GM21528 (cell line): ENCODE measurements around the gene ARPP21.

ENCODE experiments used
- ATAC-seq: cut with Tn5 transposase; IDR thresholded peaks from one replicate; pipeline ENCODE4 v1.9.1; 2021; ENCODE audit warnings: mild to moderate bottlenecking, moderate library complexity; ENCODE audit not compliant: unreplicated experiment, low FRiP score

Gene ARPP21

DNA sequence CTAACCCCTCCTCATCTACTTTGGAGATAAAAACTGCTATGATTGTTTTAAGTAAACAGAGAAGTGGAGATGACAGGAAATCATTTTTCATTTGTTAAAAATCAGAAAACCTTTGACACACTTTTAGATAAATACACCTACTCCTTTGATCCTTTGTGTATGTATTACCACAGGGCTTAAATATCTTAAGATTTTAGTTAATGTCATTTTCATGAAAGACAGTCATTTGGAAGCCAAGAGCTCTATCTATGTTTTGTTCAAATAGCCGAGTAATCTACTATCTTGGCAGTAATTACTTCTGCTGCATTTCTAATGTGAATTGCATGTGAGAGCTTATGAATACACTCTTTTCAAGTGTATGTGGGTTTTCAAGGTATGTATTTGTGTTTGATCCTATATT is 2.0 kb downstream of the ARPP21 start:
- no peak for ATAC-seq

DNA sequence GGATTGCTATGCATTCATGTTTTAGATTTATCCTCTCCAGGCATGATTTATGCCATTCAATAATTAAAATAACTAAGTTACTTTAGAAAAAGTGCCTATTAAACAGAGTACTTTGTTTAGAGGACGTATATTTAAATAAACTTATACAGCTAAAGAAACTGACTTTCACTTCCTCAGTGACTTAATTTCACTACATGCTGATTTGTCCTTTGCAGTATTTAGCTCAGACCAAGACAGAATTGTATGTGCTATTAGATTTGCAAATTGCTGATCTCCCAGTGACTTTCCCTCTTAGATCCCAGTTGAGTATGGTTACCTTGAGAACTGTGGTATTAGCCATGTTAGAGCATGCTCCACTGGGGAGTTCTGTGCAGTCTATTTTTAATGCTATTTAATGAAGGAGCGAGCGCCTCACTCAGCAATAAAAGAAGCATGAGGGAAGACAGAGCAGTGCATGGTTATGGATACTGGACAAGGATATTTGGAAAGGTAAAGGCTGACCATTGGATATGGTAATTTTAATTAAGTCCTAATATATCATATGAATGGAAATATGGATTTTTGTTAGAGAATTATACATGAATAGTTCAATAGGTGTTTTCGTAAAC is 2.7 kb downstream of the ARPP21 start:
- ATAC-seq = no peak

DNA sequence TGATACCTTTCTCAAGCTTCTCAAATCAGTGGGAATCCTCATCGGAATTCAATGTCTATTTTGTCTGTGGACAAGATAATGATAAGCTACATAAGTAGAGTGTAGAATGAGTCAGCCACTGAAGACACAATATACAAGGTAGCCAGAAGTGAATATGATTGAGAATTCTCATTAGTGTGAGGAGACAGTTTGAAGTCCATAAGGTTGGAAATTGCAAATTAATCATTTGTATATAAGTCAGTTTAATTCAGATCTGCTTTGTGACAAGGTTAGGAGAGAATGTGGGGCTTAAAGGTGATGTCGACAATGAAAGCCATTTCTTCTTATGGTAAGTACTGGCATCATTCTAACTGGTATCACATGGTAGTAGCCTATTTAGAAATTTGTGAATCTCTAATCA is 4.2 kb downstream of the ARPP21 start:
- ATAC-seq = no peak

DNA sequence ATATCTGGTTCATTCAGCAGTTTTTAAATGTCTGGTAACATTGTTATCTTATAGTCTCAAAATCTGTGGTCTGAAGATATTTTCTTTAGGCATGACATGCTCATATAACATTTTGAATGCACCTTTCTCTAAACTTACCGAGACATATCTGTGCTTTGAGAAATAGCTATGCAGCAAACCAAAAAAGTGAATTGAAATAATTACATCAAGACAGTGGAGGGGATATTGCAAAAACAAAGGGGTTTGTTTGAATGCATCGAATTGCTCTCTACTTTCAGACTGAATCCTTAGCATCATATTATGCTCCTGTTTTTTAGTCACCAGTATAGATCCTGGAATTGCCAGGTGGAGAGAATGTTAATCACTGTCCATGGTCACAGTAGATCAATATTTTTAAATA is 5.1 kb downstream of the ARPP21 start:
- ATAC-seq = no peak

DNA sequence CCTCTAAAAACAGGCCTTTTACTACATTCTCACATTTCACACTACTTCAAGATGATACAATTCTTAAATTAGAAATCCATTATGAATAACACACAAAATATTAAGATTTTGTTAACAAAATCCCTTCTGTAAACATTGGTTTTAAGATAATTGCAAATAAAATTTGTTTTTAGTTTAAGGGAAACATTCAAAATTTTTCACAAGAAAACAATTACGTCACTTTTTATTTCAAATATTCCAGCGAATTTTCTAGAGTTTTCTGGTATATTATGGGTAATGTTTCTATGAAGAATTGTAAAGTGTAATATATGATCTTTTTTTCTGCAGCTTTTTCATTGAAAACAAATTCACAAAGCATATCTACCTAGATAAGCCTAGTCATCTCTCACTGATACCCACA is 5.9 kb downstream of the ARPP21 start:
- no peak for ATAC-seq

DNA sequence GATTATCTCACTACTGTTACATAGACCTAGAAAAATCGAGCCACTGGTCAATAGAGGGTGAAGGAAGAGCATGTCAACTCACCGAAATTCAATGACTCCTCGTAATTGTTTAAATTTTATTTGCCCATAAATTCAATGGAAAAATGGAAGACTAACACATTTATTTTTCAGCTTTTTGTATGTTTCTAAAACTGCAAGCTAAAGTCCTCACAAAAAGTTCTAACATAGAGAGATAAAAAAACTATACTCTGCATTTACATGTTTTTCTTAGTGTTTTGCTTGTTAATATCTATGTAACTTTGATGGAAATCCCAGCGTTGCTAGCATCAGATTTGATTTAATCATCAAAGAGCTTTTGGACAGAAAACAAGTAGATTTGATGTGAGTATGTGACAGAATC is 6.8 kb downstream of the ARPP21 start:
- no peak for ATAC-seq

DNA sequence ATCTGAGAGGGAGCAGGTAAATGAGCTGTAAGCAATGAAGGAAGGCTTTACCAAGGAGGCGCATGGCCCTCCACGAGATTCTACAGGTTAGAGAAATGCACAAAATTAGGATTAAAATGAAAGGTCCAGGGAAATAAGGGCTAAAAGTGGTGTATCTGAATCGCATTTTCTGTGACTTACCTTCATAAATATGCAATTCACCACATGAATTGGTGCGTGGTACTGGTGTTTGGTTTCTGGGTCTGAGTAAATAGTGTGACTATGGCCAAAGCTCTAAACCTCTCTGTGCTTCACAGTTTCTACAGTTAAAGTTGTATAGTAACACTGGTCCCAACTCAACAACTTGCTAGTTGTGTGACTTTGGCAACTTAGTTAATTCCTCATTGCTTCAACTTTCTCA is 8.1 kb downstream of the ARPP21 start:
- ATAC-seq = no peak

DNA sequence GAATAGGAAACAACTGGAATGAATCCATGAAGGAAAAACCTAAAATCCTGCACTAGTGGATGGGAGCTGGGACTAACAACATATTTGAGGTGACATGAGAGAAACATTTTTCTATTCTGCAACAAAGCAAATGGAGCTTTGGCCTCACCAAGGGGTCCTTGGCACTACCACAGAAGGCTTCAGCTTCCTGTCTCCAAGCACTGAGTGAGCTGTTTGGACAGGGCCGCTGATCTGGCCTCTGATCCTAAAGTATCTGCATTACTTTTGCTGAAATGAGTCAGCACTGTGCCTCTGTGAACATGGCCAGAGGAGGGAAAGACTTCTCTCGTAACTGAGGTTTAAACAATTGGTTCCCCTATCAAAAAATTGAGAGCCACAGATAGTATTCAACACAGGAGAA is 9.0 kb downstream of the ARPP21 start:
- no peak for ATAC-seq

DNA sequence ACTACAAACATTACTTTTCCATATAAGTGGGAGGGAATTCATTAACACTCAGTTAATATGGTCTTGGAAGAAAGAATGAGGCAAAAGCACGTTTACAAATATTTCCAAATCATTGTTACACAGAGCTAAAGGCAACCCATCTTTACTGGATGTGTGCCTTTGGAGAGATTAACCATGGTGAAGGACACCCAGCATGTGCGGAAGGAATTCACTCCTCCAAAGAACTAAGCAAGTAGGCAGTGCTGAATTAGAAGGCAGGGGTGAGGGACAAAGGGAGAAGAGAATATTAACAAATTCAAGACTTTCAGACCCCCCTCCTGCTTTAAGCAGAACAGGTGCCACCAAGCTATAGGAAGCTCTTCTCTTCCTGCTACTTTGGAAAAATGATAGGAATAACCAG is 10.1 kb downstream of the ARPP21 start:
- ATAC-seq = no peak

DNA sequence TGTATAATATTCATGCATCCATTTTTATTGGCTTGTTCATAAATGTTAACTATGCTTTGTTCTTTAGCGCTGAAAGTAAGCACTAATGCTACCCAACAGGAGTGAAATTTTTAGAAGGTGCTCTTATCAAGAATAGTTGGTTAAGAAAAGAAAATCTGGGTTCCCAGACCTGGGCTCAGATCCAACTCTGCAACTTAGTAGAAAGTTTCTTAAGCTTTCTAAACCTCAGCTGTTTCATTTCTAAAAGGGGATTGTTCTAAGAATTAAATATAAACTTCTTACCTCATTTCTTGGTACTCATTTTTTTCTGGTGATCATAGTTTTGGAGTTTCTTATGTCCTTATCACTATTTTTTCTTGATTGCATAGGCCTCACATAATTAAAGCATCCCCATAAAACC is 12.1 kb downstream of the ARPP21 start:
- ATAC-seq = no peak

DNA sequence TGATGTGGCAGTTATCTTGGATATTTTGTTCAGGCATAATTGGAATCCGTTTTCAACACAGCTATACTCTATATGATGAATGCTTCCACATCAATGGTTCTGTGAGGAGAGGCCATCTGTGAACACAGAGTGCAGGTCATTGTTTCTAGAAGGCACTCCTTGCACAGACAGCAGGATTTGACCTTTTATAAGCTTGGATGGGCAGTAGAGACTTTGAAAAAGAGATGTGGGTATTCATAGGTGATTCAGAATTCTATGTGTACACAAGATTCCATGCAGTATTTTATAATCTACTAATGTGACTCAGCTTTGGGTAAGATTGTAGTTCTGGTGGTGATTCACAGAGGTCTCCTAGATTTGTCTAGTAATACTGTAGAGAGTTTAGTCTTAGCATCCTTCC is 12.5 kb downstream of the ARPP21 start:
- ATAC-seq = no peak

DNA sequence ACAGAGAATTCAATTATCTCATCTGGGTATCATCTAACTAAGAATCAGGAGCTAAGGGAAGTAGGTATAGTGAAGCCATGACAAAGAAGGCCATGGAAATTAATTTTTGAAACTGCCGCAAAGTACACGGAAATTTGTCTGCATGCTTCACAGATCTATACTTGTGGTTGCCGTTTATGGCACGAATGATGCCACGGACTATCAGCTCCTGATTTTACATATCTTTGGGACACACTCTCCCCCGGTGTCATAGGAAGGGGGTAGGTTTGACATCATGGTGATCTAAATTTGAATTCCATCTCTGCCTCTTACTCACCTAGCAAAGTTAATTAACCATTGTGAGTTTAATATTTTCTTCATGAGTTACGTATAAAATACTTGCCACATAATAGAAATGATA is 14.0 kb downstream of the ARPP21 start:
- no peak for ATAC-seq

DNA sequence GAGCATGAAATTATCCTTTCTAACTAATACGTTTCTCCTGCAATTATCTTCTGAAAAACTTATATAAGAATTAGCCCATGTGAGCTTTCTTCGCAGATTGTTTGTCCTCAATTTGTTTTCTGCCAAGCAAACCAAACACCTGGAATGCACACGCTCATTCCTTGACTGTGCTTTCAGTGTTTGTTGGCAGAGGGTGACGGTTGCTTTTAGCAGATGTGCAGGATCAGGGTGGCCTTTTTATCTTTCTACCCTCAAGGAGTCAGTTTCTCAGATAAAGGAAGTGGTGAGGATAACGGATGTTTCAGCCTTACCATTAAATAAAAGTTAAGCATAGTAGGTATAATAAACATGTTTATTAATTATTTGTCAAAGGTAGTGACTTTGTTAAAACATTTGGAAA is 15.2 kb downstream of the ARPP21 start:
- ATAC-seq = no peak

DNA sequence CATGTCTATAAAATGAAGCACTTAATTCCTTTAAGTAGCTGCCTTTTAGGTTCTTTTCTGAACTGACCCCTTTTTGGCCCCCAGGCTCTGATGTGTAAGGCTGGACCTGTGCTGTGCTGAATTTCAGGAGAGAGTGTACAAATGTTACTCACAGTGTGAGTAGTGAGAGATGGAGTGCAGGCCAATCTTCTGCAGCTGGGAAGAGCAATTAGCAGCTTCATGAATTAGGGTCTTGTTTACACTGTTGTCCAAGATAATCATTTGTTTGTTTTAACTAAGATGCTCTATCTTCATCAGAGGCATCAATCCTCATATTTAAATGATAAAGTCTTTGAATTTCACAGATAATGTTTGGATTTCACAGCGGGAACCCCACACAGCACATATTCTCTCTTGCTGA is 19.4 kb downstream of the ARPP21 start:
- no peak for ATAC-seq

DNA sequence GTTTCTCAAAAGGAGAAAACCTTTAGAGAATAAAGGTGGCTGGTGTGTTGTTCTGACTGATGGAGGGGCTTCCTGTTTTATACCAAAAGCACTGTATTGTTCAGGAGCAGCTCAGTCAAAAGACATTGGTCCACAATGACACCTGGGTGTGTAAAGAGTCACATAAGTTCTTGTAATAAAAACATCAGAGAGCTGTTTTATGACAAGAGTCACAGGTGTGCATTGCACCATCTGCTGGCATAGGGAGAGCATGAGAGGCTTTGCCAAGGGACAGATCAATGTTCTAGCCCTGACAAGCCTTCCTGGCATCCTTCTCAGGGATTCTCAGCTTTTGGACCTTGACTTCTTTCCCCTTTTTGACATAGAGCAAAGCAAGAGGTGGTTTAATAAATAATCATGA is 20.4 kb downstream of the ARPP21 start:
- ATAC-seq = no peak

DNA sequence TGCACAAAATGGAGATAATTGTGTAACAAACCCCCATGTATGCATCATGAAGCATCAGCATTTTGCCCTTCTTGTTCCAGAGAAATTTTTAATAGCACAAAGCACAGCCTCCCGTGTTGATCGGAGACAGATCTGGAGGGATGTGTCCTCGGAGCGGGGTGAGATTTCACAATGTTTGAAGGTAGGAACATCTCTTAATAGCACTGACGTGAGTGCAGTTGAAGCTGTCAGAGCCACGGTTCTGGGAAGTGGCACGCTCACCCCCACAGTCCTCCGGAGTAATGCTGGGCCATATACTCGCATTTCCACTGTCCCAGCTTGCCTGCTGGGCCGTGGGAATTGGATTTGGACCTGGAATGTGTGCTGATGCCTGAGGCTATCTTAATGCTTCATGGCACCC is 24.1 kb downstream of the ARPP21 start:
- ATAC-seq = no peak

DNA sequence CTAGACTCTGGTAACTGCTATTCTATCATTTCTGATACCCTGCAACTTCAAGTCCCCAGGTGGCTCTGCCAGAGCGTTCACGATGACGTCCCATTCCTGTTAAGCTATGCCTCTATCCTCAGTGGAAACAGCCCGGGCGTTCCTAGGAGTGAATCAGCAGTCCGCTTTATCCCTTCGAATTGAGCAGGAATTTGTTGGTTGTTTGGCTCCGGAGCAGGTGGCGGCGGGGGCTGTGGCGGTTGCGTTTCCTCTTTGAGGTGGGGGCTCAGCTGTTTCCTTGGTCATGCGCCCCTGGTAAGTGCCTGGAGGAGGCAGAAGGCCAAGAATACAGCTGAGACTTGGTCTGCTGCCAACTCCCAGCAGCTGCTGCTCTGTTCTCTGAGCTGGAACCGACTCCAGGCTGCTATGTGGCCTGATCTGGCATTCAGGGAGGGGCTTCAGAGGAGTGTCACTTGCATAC is 25.2 kb downstream of the ARPP21 start:
- no peak for ATAC-seq

DNA sequence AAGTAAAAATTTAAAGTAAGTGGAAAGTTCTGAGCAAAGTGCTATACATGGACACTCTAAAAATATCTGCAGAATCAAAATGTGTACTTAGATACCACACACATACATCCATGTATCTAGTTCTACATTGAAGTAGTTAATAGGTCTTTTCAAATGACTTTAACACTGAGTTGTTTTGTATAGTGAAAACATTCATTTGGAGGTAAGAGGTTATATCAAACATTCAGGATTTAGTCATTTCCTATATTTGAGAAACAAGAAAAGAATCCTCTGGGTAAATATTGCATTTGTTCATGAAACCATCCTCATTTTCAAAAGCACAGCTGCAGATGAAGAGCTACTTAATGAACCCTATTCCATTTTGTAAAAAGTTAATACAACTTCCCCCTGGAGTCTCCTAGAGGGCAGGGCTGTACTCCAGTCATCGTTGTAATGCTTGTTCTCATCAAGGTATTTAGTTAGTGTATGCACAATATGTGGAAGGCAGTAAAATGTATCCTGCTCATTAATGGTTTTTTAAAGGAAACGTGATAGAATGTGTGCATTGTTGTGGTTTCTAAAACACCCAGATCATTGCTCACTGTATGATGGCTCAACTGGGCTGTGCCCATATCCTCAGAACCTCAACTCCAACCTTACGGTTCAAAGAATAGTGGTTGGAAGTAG is 26.2 kb downstream of the ARPP21 start:
- ATAC-seq = no peak

DNA sequence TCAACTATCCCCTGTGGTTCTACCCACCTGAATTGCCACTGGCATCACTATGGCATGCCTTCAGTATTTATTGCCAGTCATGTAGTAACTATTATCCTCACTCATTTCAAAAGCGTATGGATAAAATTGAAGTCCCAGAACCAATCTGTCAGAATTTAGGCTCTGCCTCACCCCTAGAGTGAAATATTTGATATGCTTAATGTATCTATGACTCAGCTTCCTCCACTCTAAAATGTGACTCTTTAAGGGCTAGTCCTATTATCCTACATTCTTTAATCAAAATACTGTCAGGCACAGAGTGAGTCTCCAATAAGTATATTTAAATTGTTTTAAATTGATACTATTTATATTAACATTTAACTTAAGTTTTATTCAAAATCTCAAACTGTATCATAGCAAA is 27.6 kb downstream of the ARPP21 start:
- ATAC-seq = no peak

DNA sequence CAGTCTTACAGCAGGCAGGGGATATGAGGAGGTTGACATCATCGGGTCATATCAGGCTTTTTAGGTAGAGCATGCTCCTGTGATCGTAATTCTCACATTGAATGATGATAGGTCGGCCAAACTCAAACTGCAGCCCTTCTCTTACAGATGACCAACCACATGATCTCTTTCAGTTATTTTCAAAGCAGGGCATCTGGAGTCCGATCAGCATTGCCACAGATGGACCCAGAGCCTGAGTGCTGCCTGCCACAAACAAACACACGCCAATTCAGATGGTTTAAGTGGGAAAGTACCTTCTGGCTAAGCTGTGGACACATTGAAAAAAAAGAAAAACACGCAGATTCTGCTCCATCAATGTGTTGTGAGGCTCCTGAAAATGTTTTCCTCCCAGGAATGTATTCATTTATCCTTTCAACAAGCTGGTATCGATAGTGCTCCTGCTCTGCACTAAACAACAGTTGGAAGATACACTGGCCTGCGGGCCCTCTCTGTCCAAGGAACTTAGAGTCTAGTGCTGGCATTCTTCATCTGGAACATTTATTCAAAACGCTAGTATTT is 31.2 kb downstream of the ARPP21 start:
- no peak for ATAC-seq

DNA sequence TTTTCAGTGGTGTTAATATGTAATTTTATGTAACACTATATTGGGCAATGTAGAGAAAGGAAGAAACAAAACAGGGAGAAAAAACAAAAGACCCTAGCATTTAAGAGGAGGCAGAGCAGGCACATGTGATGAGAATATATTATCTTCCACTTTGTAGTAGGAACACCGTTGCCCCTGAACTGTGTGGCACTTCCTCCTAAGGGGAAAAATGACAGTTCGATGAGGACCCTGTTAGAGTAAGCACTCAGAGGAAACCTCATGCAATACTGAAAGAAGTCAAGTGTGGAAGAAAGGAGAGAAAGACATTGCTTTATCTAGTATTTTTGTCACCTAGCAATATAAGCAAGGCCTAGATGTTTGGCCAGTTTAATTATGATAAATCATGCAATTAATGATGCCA is 32.2 kb downstream of the ARPP21 start:
- no peak for ATAC-seq

DNA sequence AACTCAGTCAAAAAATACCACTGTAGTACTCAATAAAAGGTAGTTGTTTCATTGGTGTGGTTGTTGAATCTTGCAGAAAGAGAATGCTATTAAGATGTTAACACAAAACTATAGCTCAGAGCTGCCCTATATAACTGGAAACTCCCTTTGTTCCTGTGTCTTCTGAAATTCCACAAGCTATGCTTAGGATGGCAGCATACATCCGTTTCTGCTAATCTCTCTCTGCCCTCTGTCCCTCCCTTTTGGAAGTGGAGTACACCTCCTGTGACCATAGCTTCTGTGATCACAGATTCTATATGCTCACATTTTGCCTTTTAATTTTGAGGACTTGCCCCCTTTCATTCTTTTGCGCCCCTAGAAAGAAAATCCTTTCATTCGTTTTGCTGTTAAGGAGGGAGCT is 33.7 kb downstream of the ARPP21 start:
- no peak for ATAC-seq
